PC-3 (cell line): ENCODE measurements around the gene MGP. TPM values are rescaled to one million over a fixed set of nuclear protein-coding genes. Genes with fewer than 3 reads are reported as not detected.

Source experiments
- ATAC-seq: fragments of 200-7000 bp; cut with Tn5 transposase; 2 replicates; pipeline ENCODE4 v1.9.1; 2020; ENCODE audit warnings: mild to moderate bottlenecking, moderate library complexity
- BruUV-seq: library from RNA; stranded (reverse); fragments of 400-500 nt; replicated peaks from 2 replicates; lab custom pipeline; 2021; lab: Mats Ljungman, UMichigan
- CTCF ChIA-PET: fragments of 300-600 bp; sonication (Branson Sonifier 250); formaldehyde crosslinking; loops from one replicate; lab custom pipeline; 2022; ENCODE audit warnings: antibody characterized with exemption; lab: Charles Lee
- POLR2A ChIA-PET: fragments of 300-600 bp; sonication (Branson Sonifier 250); formaldehyde crosslinking; loops from one replicate; lab custom pipeline; 2022; ENCODE audit warnings: antibody characterized with exemption; ENCODE audit not compliant: unreplicated experiment; lab: Charles Lee
- DNase-seq: peaks from one replicate; pipeline ENCODE4 v3.0.0-alpha.2; 2015
- H2AFZ ChIP-seq: fragments of 300-600 bp; sonication (generic); 2 replicates; pipeline ENCODE4 v1.6.0; 2016; ENCODE audit warnings: antibody characterized with exemption, low read length
- H3F3A ChIP-seq: fragments of 300-600 bp; sonication (generic); one replicate; pipeline ENCODE4 v1.6.0; 2017; ENCODE audit warnings: antibody characterized with exemption, low read length, control low read depth, mild to moderate bottlenecking; ENCODE audit not compliant: unreplicated experiment
- H3K27ac ChIP-seq: fragments of 300-600 bp; sonication (generic); 2 replicates; pipeline ENCODE4 v1.5.1; 2016; ENCODE audit warnings: mild to moderate bottlenecking, low read length
- H3K27me3 ChIP-seq: fragments of 300-600 bp; sonication (generic); 2 replicates; pipeline ENCODE4 v1.6.1; 2016; ENCODE audit warnings: low read length, mixed read lengths
- H3K36me3 ChIP-seq: fragments of 300-600 bp; sonication (generic); 2 replicates; pipeline ENCODE4 v1.6.1; 2016; ENCODE audit warnings: low read depth, mixed run types, low read length, mixed read lengths
- H3K4me1 ChIP-seq: fragments of 300-600 bp; sonication (generic); 2 replicates; pipeline ENCODE4 v1.5.1; 2016; ENCODE audit warnings: low read length; ENCODE audit not compliant: insufficient read depth
- H3K4me2 ChIP-seq: fragments of 300-600 bp; sonication (generic); 2 replicates; pipeline ENCODE4 v1.6.0; 2016; ENCODE audit warnings: low read length
- H3K4me3 ChIP-seq: fragments of 300-600 bp; sonication (generic); 2 replicates; pipeline ENCODE4 v1.5.1; 2016; ENCODE audit warnings: mild to moderate bottlenecking, low read length, mixed read lengths
- H3K79me2 ChIP-seq: fragments of 300-600 bp; sonication (generic); 2 replicates; pipeline ENCODE4 v1.6.1; 2017; ENCODE audit warnings: low read length, mixed read lengths
- H3K9ac ChIP-seq: fragments of 300-600 bp; sonication (generic); 2 replicates; pipeline ENCODE4 v1.6.0; 2016; ENCODE audit warnings: mild to moderate bottlenecking, low read length
- H3K9me2 ChIP-seq: fragments of 300-600 bp; sonication (generic); replicated peaks from 2 replicates; pipeline ENCODE4 v1.6.1; 2016; ENCODE audit warnings: mixed run types, low read length, mixed read lengths
- H3K9me3 ChIP-seq: fragments of 300-600 bp; sonication (generic); 2 replicates; pipeline ENCODE4 v1.6.1; 2016; ENCODE audit warnings: low read length, mixed read lengths
- H4K20me1 ChIP-seq: fragments of 300-600 bp; sonication (generic); 2 replicates; pipeline ENCODE4 v1.6.1; 2016; ENCODE audit warnings: low read length, mixed read lengths
- EZH2 ChIP-seq: fragments of 300-600 bp; sonication (generic); IDR thresholded peaks from one replicate; pipeline ENCODE4 v1.6.1; 2017; ENCODE audit warnings: antibody characterized with exemption, mild to moderate bottlenecking, low read length; ENCODE audit not compliant: unreplicated experiment
- EZH2phosphoT487 ChIP-seq: fragments of 300-600 bp; sonication (generic); IDR thresholded peaks from 2 replicates; pipeline ENCODE4 v1.6.1; 2018; ENCODE audit warnings: mild to moderate bottlenecking, antibody characterized with exemption, low read length, borderline replicate concordance
- intact Hi-C: fragments of 100-400 bp; cut with micrococcal nuclease; formaldehyde crosslinking; loops from 2 replicates; pipeline ENCODE4 v1.9.0; 2023
- total RNA-seq: library from RNA; depleted of rRNA; stranded (reverse); fragments of >200 nt; gene quantifications from 2 replicates; pipeline ENCODE4 v1.2.3, GENCODE V29; 2014
- TF ChIP-seq, protein P1 (sequence below): fragments of 300-600 bp; sonication (generic); conservative IDR thresholded peaks from 2 replicates; pipeline ENCODE4 v1.5.1; 2017; ENCODE audit warnings: antibody characterized with exemption, low read depth, mild to moderate bottlenecking, low read length

The MGP gene
- total RNA-seq, 1 experiment from 2014 or later: 0.22 TPM

DNA sequence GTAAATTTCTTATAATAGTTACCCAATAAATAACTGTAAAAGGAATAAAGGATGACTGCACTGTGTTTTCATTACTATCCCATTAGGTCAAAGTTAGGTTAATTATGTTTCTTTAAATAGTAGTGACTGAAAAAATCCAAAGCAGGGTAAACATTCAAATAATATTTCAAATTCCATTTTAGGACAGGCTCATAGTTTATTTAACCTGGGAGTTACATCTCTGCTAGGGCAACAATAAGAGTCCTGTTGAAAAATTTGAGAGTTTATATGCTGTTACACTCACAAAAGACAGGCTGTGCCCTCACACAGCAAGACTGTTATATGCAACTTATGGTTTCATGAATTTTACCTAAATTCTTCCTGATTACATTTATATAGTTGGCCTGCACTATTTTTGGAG is 44.6 kb upstream of the MGP start:
- no peaks in the 10 kb centered on the region for H3K79me2 ChIP-seq
- BruUV-seq: no TSS peak
- H3K9ac ChIP-seq: no peak overlapping the region
- no peaks in the 10 kb centered on the region for H3F3A ChIP-seq
- H2AFZ ChIP-seq: no peak overlapping the region
- no peaks in the 10 kb centered on the region for H3K36me3 ChIP-seq
- peaks cover 67% of the 10 kb centered on the region for H3K4me1 ChIP-seq
- no peak overlapping the region for H3K4me3 ChIP-seq
- no peak overlapping the region for H3K27ac ChIP-seq
- intact Hi-C loops: loop anchor here (2.0 kb wide), 3 partner anchors 31 to 85 kb away; partner anchors contain the start of gene ARHGDIB
- ATAC-seq: no peak
- H3K4me2 ChIP-seq: peak overlapping the region; percentile 85
- no peaks in the 10 kb centered on the region for H3K27me3 ChIP-seq
- ChIA-PET CTCF (no interaction called here), POLR2A (no interaction called here)
- no peak for TF ChIP-seq EZH2
- TF ChIP-seq, protein P1, sequence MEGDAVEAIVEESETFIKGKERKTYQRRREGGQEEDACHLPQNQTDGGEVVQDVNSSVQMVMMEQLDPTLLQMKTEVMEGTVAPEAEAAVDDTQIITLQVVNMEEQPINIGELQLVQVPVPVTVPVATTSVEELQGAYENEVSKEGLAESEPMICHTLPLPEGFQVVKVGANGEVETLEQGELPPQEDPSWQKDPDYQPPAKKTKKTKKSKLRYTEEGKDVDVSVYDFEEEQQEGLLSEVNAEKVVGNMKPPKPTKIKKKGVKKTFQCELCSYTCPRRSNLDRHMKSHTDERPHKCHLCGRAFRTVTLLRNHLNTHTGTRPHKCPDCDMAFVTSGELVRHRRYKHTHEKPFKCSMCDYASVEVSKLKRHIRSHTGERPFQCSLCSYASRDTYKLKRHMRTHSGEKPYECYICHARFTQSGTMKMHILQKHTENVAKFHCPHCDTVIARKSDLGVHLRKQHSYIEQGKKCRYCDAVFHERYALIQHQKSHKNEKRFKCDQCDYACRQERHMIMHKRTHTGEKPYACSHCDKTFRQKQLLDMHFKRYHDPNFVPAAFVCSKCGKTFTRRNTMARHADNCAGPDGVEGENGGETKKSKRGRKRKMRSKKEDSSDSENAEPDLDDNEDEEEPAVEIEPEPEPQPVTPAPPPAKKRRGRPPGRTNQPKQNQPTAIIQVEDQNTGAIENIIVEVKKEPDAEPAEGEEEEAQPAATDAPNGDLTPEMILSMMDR: no peak
- TF ChIP-seq EZH2phosphoT487: no peak
- H4K20me1 ChIP-seq: no peaks in the 10 kb centered on the region
- peak; percentile 7 for DNase-seq
- no peaks in the 10 kb centered on the region for H3K9me2 ChIP-seq
- no peaks in the 10 kb centered on the region for H3K9me3 ChIP-seq

DNA sequence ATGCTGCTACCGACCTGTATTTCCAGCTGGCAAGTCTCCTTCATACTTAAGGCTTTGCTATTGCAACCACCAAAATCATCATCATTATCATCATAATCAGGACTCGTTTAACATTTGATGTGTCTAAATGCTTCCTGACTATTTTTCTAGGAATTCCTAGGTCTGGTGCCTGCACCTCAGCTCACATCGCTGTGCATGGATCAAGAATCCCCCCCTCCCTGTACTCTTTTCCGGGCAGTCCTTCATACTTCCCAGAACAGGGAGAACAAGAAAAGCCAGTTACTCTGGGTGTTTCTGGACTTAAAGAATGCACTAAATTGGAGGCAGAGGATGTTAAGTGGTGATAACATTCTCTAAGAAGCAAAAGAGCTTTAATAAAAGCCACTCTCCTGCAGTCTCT is 43.3 kb upstream of the MGP start:
- no peak overlapping the region for H2AFZ ChIP-seq
- ATAC-seq (peak; percentile 55), DNase-seq (peak; percentile 89)
- H4K20me1 ChIP-seq: no peaks in the 10 kb centered on the region
- no peaks in the 10 kb centered on the region for H3K36me3 ChIP-seq
- H3K4me1 ChIP-seq: peaks cover 53% of the 10 kb centered on the region
- no peak overlapping the region for H3K9ac ChIP-seq
- H3K27ac ChIP-seq: no peak overlapping the region
- no peaks in the 10 kb centered on the region for H3K9me3 ChIP-seq
- BruUV-seq: no TSS peak
- no peaks in the 10 kb centered on the region for H3F3A ChIP-seq
- ChIA-PET POLR2A (no interaction called here), CTCF (interaction anchor here (0.7 kb wide), 1 partner anchor 10 kb away, joined by 8 read pairs; no protein-coding TSS in a partner anchor)
- intact Hi-C loops: no loop called here
- no peaks in the 10 kb centered on the region for H3K79me2 ChIP-seq
- H3K9me2 ChIP-seq: no peaks in the 10 kb centered on the region
- no peaks in the 10 kb centered on the region for H3K27me3 ChIP-seq
- peak overlapping the region; percentile 80 for H3K4me2 ChIP-seq
- no peak for TF ChIP-seq EZH2
- no peak for TF ChIP-seq EZH2phosphoT487
- TF ChIP-seq, protein P1: no peak
- H3K4me3 ChIP-seq: peak overlapping the region; percentile 42; the same call in 1 of the 2 replicates

DNA sequence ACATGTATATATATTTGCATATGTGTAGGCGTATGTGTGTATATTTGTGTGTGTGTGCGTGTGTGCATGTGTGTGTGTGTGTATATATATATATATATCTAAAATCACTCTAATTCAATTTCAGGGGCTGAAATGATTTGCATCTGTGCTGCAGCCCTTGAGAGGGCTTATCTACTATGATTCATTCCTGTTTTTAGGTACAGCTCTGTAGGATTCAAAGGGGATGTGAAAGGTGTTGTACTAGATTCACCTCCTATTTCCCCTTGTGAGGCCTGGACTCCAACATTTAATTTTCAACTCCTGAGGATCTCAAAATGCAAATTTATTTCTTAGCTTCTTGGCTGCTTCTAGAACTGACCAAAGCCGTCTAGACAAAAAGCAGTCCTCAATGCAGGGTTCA is 41.6 kb upstream of the MGP start:
- intact Hi-C loops: no loop called here
- no peaks in the 10 kb centered on the region for H3K9me2 ChIP-seq
- H3K4me2 ChIP-seq: no peak overlapping the region
- no peaks in the 10 kb centered on the region for H3K36me3 ChIP-seq
- POLR2A ChIA-PET: no interaction called here
- H3F3A ChIP-seq: no peaks in the 10 kb centered on the region
- no peak overlapping the region for H2AFZ ChIP-seq
- no peak overlapping the region for H3K9ac ChIP-seq
- no peak for DNase-seq
- no TSS peak for BruUV-seq
- no peak for ATAC-seq
- no peaks in the 10 kb centered on the region for H3K79me2 ChIP-seq
- peaks cover 37% of the 10 kb centered on the region for H3K4me1 ChIP-seq
- H3K9me3 ChIP-seq: no peaks in the 10 kb centered on the region
- no peaks in the 10 kb centered on the region for H3K27me3 ChIP-seq
- TF ChIP-seq EZH2phosphoT487 (no peak), EZH2 (no peak)
- TF ChIP-seq, protein P1: no peak
- CTCF ChIA-PET: no interaction called here
- H3K27ac ChIP-seq: no peak overlapping the region
- H4K20me1 ChIP-seq: no peaks in the 10 kb centered on the region
- H3K4me3 ChIP-seq: no peak overlapping the region
